ENCODE data around the gene AFF4. TPM values are rescaled to one million over a fixed set of nuclear protein-coding genes. Genes with fewer than 3 reads are reported as not detected.
A peak's percentile ranks its signal among the peaks of the same experiment; 100 is the strongest.

The AFF4 gene
- total RNA-seq, 1 experiment from 2014 or later, result 58.1 TPM

GRCh38 chr5:132870801-132871200, 92.6 kb downstream of the AFF4 start (continued):
- TF ChIP-seq, protein P1, sequence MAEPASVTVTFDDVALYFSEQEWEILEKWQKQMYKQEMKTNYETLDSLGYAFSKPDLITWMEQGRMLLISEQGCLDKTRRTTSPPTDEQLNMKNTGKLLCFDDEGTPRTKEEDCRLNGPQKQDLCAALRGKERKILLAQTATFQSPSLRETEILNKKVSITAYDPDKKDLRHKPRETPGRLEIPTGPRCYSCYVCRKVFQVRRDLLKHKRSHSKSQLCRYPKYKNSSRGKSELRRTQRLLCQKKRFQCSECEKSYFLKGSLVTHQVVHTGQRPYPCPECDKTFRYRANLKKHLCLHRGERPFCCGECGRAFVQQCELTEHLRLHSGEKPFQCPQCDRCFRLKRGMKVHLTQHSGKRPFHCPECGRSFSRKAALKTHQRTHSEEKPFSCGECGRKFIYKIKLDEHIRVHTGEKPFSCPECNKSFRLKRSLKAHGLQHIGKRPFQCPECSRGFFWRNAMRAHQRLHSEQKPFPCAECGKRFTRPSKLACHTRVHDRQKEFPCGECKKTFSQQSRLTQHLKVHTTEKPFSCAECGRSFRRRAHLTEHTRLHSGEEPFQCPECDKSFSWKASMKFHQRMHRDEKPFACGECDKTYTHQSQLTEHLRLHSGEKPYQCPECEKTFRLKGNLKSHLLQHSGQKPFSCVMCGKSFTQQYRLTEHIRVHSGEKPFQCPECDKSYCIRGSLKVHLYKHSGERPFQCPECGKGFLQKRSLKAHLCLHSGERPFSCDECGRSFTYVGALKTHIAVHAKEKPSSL (CRISPR knock-in tag; conservative IDR thresholded peaks at IDR 0.05), result no peak
- no peak for TF ChIP-seq ELF4 (CRISPR knock-in tag; IDR thresholded peaks at IDR 0.05; ENCODE audit: low read depth)
- no peak for TF ChIP-seq JUN (CRISPR knock-in tag; IDR thresholded peaks at IDR 0.05)
- no peak for TF ChIP-seq NR1H2 (CRISPR knock-in tag; IDR thresholded peaks at IDR 0.05)
- TF ChIP-seq ZNF219 (CRISPR knock-in tag; IDR thresholded peaks at IDR 0.05; ENCODE audit: borderline replicate concordance), result no peak
- TF ChIP-seq, protein P2, sequence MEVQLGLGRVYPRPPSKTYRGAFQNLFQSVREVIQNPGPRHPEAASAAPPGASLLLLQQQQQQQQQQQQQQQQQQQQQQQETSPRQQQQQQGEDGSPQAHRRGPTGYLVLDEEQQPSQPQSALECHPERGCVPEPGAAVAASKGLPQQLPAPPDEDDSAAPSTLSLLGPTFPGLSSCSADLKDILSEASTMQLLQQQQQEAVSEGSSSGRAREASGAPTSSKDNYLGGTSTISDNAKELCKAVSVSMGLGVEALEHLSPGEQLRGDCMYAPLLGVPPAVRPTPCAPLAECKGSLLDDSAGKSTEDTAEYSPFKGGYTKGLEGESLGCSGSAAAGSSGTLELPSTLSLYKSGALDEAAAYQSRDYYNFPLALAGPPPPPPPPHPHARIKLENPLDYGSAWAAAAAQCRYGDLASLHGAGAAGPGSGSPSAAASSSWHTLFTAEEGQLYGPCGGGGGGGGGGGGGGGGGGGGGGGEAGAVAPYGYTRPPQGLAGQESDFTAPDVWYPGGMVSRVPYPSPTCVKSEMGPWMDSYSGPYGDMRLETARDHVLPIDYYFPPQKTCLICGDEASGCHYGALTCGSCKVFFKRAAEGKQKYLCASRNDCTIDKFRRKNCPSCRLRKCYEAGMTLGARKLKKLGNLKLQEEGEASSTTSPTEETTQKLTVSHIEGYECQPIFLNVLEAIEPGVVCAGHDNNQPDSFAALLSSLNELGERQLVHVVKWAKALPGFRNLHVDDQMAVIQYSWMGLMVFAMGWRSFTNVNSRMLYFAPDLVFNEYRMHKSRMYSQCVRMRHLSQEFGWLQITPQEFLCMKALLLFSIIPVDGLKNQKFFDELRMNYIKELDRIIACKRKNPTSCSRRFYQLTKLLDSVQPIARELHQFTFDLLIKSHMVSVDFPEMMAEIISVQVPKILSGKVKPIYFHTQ (CRISPR knock-in tag; IDR thresholded peaks at IDR 0.05), result no peak
- no peak for TF ChIP-seq FOXJ3 (CRISPR knock-in tag; IDR thresholded peaks at IDR 0.05; ENCODE audit: borderline replicate concordance)
- TF ChIP-seq ZNF232 (CRISPR knock-in tag; IDR thresholded peaks at IDR 0.05), result no peak
- no peak for TF ChIP-seq FOXK1 (CRISPR knock-in tag; IDR thresholded peaks at IDR 0.05)

GRCh38 chr5:132868754-132869153, 94.7 kb downstream of the AFF4 start:
- ATAC-seq (no peak), DNase-seq (ENCODE audit: low spot score) (no peak)
- H3K27ac Mint-ChIP-seq, result no peak overlapping the region
- peak overlapping the region; percentile 100; the same call in 1 of the 2 replicates for H3K4me3 Mint-ChIP-seq
- H3K4me1 Mint-ChIP-seq, result peaks cover 22% of the 10 kb centered on the region
- ChIA-PET POLR2A (interaction anchor here (0.7 kb wide), 1 partner anchor 453 kb away, joined by 9 read pairs; no protein-coding TSS in a partner anchor), CTCF (interaction anchor here (0.7 to 1.2 kb wide), 3 partner anchors 38 to 404 kb away, joined by 3 to 4 read pairs (median 4); partner anchors contain the start of gene SHROOM1)
- H3K9me3 Mint-ChIP-seq, result no peaks in the 10 kb centered on the region
- peaks cover 3% of the 10 kb centered on the region; the same call in 1 of the 2 replicates for H3K27me3 Mint-ChIP-seq (ENCODE audit: low read depth)
- TF ChIP-seq GTF2I (CRISPR knock-in tag; conservative IDR thresholded peaks at IDR 0.05) (no peak), PRDM15 (CRISPR knock-in tag; IDR thresholded peaks at IDR 0.05) (no peak), ZMAT4 (CRISPR knock-in tag; IDR thresholded peaks at IDR 0.05) (no peak), JAZF1 (CRISPR knock-in tag; IDR thresholded peaks at IDR 0.05) (no peak)
- TF ChIP-seq, protein P3, sequence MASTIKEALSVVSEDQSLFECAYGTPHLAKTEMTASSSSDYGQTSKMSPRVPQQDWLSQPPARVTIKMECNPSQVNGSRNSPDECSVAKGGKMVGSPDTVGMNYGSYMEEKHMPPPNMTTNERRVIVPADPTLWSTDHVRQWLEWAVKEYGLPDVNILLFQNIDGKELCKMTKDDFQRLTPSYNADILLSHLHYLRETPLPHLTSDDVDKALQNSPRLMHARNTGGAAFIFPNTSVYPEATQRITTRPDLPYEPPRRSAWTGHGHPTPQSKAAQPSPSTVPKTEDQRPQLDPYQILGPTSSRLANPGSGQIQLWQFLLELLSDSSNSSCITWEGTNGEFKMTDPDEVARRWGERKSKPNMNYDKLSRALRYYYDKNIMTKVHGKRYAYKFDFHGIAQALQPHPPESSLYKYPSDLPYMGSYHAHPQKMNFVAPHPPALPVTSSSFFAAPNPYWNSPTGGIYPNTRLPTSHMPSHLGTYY (CRISPR knock-in tag; IDR thresholded peaks at IDR 0.05), result no peak
- TF ChIP-seq, protein P4, sequence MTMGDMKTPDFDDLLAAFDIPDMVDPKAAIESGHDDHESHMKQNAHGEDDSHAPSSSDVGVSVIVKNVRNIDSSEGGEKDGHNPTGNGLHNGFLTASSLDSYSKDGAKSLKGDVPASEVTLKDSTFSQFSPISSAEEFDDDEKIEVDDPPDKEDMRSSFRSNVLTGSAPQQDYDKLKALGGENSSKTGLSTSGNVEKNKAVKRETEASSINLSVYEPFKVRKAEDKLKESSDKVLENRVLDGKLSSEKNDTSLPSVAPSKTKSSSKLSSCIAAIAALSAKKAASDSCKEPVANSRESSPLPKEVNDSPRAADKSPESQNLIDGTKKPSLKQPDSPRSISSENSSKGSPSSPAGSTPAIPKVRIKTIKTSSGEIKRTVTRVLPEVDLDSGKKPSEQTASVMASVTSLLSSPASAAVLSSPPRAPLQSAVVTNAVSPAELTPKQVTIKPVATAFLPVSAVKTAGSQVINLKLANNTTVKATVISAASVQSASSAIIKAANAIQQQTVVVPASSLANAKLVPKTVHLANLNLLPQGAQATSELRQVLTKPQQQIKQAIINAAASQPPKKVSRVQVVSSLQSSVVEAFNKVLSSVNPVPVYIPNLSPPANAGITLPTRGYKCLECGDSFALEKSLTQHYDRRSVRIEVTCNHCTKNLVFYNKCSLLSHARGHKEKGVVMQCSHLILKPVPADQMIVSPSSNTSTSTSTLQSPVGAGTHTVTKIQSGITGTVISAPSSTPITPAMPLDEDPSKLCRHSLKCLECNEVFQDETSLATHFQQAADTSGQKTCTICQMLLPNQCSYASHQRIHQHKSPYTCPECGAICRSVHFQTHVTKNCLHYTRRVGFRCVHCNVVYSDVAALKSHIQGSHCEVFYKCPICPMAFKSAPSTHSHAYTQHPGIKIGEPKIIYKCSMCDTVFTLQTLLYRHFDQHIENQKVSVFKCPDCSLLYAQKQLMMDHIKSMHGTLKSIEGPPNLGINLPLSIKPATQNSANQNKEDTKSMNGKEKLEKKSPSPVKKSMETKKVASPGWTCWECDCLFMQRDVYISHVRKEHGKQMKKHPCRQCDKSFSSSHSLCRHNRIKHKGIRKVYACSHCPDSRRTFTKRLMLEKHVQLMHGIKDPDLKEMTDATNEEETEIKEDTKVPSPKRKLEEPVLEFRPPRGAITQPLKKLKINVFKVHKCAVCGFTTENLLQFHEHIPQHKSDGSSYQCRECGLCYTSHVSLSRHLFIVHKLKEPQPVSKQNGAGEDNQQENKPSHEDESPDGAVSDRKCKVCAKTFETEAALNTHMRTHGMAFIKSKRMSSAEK (CRISPR knock-in tag; IDR thresholded peaks at IDR 0.05; ENCODE audit: borderline replicate concordance), result no peak
- peaks cover 27% of the 10 kb centered on the region for H3K36me3 Mint-ChIP-seq
